Measurements from ENCODE around the gene MGST2. TPM values are rescaled to one million over a fixed set of nuclear protein-coding genes. Genes with fewer than 3 reads are reported as not detected.

The MGST2 gene
- total and polyA plus RNA-seq, 2 experiments from 2014 or later, result 4.6 to 19.1 TPM

- TF ChIP-seq ZNF462 (CRISPR knock-in tag; IDR thresholded peaks at IDR 0.05) (no peak), CREB1 (CRISPR knock-in tag; IDR thresholded peaks at IDR 0.05; ENCODE audit: low read depth) (no peak), ZNF114 (CRISPR knock-in tag; IDR thresholded peaks at IDR 0.05) (no peak)
Observed at GRCh38 chr4:139651282-139652194, 14.1 kb upstream of the MGST2 start (continued).

GRCh38 chr4:139654516-139654915, 11.1 kb upstream of the MGST2 start:
- no peaks in the 10 kb centered on the region for H4K20me1 ChIP-seq (replicated peaks; ENCODE audit: insufficient read depth)
- no peak overlapping the region for H3K4me3 ChIP-seq
- Mint-ChIP-seq H3K36me3 (ENCODE audit: low read depth) (no peaks in the 10 kb centered on the region), H3K4me3 (no peak overlapping the region), H3K27ac (no peak overlapping the region), H3K4me1 (peaks cover 18% of the 10 kb centered on the region), H3K27me3 (ENCODE audit: insufficient read depth, low read depth, poor library complexity) (peaks cover 9% of the 10 kb centered on the region), H3K9me3 (no peaks in the 10 kb centered on the region)
- no peaks in the 10 kb centered on the region for H3K36me3 ChIP-seq (ENCODE audit: insufficient read depth)
- DNase-seq (ENCODE audit: low spot score) (no peak), ATAC-seq (no peak)
- H3K4me2 ChIP-seq, result no peak overlapping the region
- H3K4me1 ChIP-seq (ENCODE audit: insufficient read depth), result peaks cover 12% of the 10 kb centered on the region; the same call in 1 of the 2 replicates
- H3K9me2 ChIP-seq (ENCODE audit: insufficient read depth), result no peaks in the 10 kb centered on the region
- no peaks in the 10 kb centered on the region for H3K79me2 ChIP-seq (replicated peaks; ENCODE audit: insufficient read depth)
- no peak overlapping the region for H2AFZ ChIP-seq
- no peaks in the 10 kb centered on the region for H3K27me3 ChIP-seq (ENCODE audit: insufficient read depth)
- H3K27ac ChIP-seq (ENCODE audit: low read depth), result no peak overlapping the region
- H3F3A ChIP-seq (replicated peaks; ENCODE audit: low read depth), result no peaks in the 10 kb centered on the region
- TF ChIP-seq CREB1 (CRISPR knock-in tag; IDR thresholded peaks at IDR 0.05; ENCODE audit: low read depth), result no peak
- no peak for TF ChIP-seq ZNF462 (CRISPR knock-in tag; IDR thresholded peaks at IDR 0.05)

All from GM23338 (cell line).